Panc1 (cell line): ENCODE results near the gene MAPK8. TPM values are rescaled to one million over a fixed set of nuclear protein-coding genes. Genes with fewer than 3 reads are reported as not detected.

Experiments used
- ATAC-seq: fragments of 200-7000 bp; cut with Tn5 transposase; 2 replicates; pipeline ENCODE4 v1.9.1; 2020; ENCODE audit warnings: mild to moderate bottlenecking, moderate library complexity
- BruUV-seq: library from RNA; stranded (reverse); fragments of 400-500 nt; replicated peaks from 2 replicates; lab custom pipeline; 2021; lab: Mats Ljungman, UMichigan
- CTCF ChIA-PET: fragments of 300-600 bp; sonication (Branson Sonifier 250); formaldehyde crosslinking; loops from one replicate; lab custom pipeline; 2022; ENCODE audit warnings: antibody characterized with exemption; lab: Charles Lee
- POLR2A ChIA-PET: fragments of 300-600 bp; sonication (Branson Sonifier 250); formaldehyde crosslinking; loops from one replicate; lab custom pipeline; 2022; ENCODE audit warnings: antibody characterized with exemption; lab: Charles Lee
- DNase-seq: peaks from one replicate; pipeline ENCODE4 v3.0.0-alpha.2; 2010; ENCODE audit warnings: low read depth, low spot score
- H3K27ac ChIP-seq: 2 replicates; pipeline ENCODE4 v1.5.1; 2011; ENCODE audit warnings: mild to moderate bottlenecking, low read length, inconsistent platforms
- H3K27me3 ChIP-seq: fragments of 200-500 bp; sonication (Bioruptor generic); 2 replicates; pipeline ENCODE4 v1.6.0; 2014; ENCODE audit warnings: low read length, inconsistent platforms; ENCODE audit not compliant: control insufficient read depth, insufficient read depth
- H3K36me3 ChIP-seq: fragments of 200-500 bp; sonication (Bioruptor generic); 2 replicates; pipeline ENCODE4 v1.5.1; 2014; ENCODE audit warnings: inconsistent platforms, mild to moderate bottlenecking, low read length, moderate library complexity; ENCODE audit not compliant: control insufficient read depth, insufficient read depth
- H3K4me1 ChIP-seq: 2 replicates; pipeline ENCODE4 v1.5.1; 2011; ENCODE audit warnings: inconsistent platforms, mild to moderate bottlenecking, low read length, moderate library complexity; ENCODE audit not compliant: control insufficient read depth, insufficient read depth
- H3K4me3 ChIP-seq, 2 experiments: 2 replicates each; pipeline ENCODE4 v1.5.1; 2011 to 2012; ENCODE audit warnings: low read depth in 2 of 2, low read length in 2 of 2, mild to moderate bottlenecking in 2 of 2, inconsistent platforms in 1 of 2, moderate library complexity in 1 of 2
- H3K9me3 ChIP-seq: fragments of 200-500 bp; sonication (Bioruptor generic); 2 replicates; pipeline ENCODE4 v1.5.1; 2014; ENCODE audit warnings: low read depth, mild to moderate bottlenecking, inconsistent platforms, low read length, moderate library complexity; ENCODE audit not compliant: control insufficient read depth, insufficient read depth
- POLR2AphosphoS5 ChIP-seq: IDR thresholded peaks from 2 replicates; pipeline ENCODE4 v1.6.1; 2012; ENCODE audit warnings: mild to moderate bottlenecking, low read depth, low read length, moderate library complexity
- SIN3A ChIP-seq: IDR thresholded peaks from 2 replicates; pipeline ENCODE4 v1.6.1; 2012; ENCODE audit warnings: low read depth, mild to moderate bottlenecking, low read length, moderate library complexity, borderline replicate concordance; ENCODE audit not compliant: insufficient read depth
- TCF7L2 ChIP-seq: IDR thresholded peaks from 2 replicates; pipeline ENCODE4 v1.6.1; 2011; ENCODE audit warnings: mild to moderate bottlenecking, low read depth, low read length, inconsistent platforms
- in situ Hi-C: cut with HindIII; loops from 2 replicates; pipeline ENCODE4 v1.10.0; 2016; ENCODE audit warnings: low sequenced_read_pairs, low pct_unique_long_range_greater_than_20kb
- intact Hi-C: fragments of 100-400 bp; cut with micrococcal nuclease; formaldehyde crosslinking; loops from one replicate; pipeline ENCODE4 v1.10.0; 2022; ENCODE audit not compliant: unreplicated experiment
- total RNA-seq: library from RNA; stranded (reverse); gene quantifications from one replicate; pipeline ENCODE4 v1.2.1, GENCODE V29; 2021; ENCODE audit not compliant: unreplicated experiment
- TF ChIP-seq, protein P1 (sequence below): fragments of 450-650 bp; IDR thresholded peaks from 2 replicates; pipeline ENCODE4 v1.5.1; 2017; ENCODE audit warnings: mild to moderate bottlenecking
- TF ChIP-seq, protein P2 (sequence below), 2 experiments: IDR thresholded peaks; 2 replicates each; pipeline ENCODE4 v1.6.1; 2011 to 2012; ENCODE audit warnings: low read depth in 2 of 2, control low read depth in 1 of 2, low read length in 1 of 2, mild to moderate bottlenecking in 1 of 2, moderate library complexity in 1 of 2; ENCODE audit not compliant: insufficient read depth in 1 of 2

MAPK8 gene
- total RNA-seq, 1 experiment from 2014 or later = 66.6 TPM

DNA sequence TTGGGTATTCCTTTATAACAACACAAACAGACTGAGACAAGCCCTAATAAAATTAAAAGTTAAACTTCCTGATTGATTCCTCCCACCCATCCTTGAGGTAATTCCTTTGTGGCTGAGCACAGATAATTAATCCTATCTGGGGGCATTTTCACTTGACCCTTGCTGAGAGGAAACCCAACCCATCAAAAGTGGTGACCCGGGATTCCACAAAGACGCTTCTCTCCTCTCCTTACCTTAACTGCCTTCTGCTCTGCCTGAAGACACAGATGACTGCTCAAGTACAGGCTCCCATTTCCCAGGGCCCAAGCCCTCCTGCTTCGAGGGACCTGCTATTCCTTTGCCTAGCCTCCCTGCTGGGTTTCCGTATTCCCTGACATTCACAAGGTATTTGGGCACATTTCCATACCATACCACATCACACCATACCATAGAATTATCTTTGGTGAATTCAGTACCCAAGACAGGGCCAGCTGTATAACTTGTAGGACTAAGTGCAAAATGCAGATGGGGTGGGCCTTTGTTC, 9.8 kb upstream of the MAPK8 start:
- ATAC-seq (no peak), DNase-seq (no peak)
- ChIA-PET CTCF (no interaction called here), POLR2A (no interaction called here)
- H3K4me3 ChIP-seq = no peak overlapping the region
- no TSS peak for BruUV-seq
- no peaks in the 10 kb centered on the region for H3K4me1 ChIP-seq
- H3K27me3 ChIP-seq = peaks cover 4% of the 10 kb centered on the region; the same call in 1 of the 2 replicates
- in situ Hi-C loops (no loop called here), intact Hi-C loops (no loop called here)
- no peak overlapping the region for H3K27ac ChIP-seq
- TF ChIP-seq SIN3A (no peak), POLR2AphosphoS5 (no peak), TCF7L2 (no peak)
- TF ChIP-seq, protein P1, sequence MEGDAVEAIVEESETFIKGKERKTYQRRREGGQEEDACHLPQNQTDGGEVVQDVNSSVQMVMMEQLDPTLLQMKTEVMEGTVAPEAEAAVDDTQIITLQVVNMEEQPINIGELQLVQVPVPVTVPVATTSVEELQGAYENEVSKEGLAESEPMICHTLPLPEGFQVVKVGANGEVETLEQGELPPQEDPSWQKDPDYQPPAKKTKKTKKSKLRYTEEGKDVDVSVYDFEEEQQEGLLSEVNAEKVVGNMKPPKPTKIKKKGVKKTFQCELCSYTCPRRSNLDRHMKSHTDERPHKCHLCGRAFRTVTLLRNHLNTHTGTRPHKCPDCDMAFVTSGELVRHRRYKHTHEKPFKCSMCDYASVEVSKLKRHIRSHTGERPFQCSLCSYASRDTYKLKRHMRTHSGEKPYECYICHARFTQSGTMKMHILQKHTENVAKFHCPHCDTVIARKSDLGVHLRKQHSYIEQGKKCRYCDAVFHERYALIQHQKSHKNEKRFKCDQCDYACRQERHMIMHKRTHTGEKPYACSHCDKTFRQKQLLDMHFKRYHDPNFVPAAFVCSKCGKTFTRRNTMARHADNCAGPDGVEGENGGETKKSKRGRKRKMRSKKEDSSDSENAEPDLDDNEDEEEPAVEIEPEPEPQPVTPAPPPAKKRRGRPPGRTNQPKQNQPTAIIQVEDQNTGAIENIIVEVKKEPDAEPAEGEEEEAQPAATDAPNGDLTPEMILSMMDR = no peak
- TF ChIP-seq, protein P2, sequence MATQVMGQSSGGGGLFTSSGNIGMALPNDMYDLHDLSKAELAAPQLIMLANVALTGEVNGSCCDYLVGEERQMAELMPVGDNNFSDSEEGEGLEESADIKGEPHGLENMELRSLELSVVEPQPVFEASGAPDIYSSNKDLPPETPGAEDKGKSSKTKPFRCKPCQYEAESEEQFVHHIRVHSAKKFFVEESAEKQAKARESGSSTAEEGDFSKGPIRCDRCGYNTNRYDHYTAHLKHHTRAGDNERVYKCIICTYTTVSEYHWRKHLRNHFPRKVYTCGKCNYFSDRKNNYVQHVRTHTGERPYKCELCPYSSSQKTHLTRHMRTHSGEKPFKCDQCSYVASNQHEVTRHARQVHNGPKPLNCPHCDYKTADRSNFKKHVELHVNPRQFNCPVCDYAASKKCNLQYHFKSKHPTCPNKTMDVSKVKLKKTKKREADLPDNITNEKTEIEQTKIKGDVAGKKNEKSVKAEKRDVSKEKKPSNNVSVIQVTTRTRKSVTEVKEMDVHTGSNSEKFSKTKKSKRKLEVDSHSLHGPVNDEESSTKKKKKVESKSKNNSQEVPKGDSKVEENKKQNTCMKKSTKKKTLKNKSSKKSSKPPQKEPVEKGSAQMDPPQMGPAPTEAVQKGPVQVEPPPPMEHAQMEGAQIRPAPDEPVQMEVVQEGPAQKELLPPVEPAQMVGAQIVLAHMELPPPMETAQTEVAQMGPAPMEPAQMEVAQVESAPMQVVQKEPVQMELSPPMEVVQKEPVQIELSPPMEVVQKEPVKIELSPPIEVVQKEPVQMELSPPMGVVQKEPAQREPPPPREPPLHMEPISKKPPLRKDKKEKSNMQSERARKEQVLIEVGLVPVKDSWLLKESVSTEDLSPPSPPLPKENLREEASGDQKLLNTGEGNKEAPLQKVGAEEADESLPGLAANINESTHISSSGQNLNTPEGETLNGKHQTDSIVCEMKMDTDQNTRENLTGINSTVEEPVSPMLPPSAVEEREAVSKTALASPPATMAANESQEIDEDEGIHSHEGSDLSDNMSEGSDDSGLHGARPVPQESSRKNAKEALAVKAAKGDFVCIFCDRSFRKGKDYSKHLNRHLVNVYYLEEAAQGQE (IDR thresholded peaks at IDR 0.05; ENCODE audit: insufficient read depth in 1 of 2, low read depth in 2 of 2, low read length in 1 of 2) = no peak
- H3K9me3 ChIP-seq = no peaks in the 10 kb centered on the region
- no peaks in the 10 kb centered on the region for H3K36me3 ChIP-seq

DNA sequence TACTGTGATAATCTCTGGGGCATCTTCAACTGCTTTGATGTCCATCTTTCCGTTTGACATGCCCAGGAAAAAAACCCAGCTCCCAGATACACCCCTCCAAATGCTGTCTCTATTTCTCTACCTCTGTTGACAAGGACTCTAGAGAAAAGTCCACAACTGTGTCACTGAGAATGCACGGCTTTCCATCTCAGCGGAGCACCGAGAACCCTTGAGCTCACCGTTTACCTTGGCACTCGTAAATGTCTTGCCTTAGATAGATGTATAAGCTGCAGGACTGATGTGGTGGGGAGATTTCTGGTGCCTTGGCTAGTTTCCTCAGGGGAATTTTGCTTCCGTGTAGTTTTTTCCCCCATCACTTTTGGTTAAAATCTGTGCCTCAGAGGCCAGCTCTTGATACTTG, 7.4 kb upstream of the MAPK8 start:
- Histone ChIP-seq H3K36me3 (no peaks in the 10 kb centered on the region), H3K27me3 (peaks cover 4% of the 10 kb centered on the region; the same call in 1 of the 2 replicates), H3K4me3 (no peak overlapping the region), H3K4me1 (no peaks in the 10 kb centered on the region), H3K9me3 (no peaks in the 10 kb centered on the region), H3K27ac (no peak overlapping the region)
- ATAC-seq (no peak), DNase-seq (no peak)
- ChIA-PET POLR2A (no interaction called here), CTCF (no interaction called here)
- intact Hi-C loops = no loop called here
- no TSS peak for BruUV-seq
- TF ChIP-seq, protein P1 = no peak
- TF ChIP-seq, protein P2 (IDR thresholded peaks at IDR 0.05; ENCODE audit: insufficient read depth in 1 of 2, low read depth in 2 of 2, low read length in 1 of 2) = no peak
- in situ Hi-C loops = no loop called here
